Gastroesophageal sphincter (tissue), 3 donors: Measurements from ENCODE around the gene ELF2.

Experiments
- CTCF ChIP-seq, 4 experiments: fragments of 200-600 bp in 2 of 4; fragments of 450-650 bp in 2 of 4; sonication (generic) in 1 of 4; IDR thresholded peaks; one replicate each; pipeline ENCODE4 v1.5.1; 2017 to 2019; ENCODE audit warnings: antibody characterized with exemption in 4 of 4, mild to moderate bottlenecking in 2 of 4, moderate library complexity in 2 of 4
- EP300 ChIP-seq: sonication (generic); formaldehyde crosslinking; IDR thresholded peaks from one replicate; pipeline ENCODE4 v1.6.1; 2017; ENCODE audit warnings: antibody characterized with exemption, mild to moderate bottlenecking
- POLR2A ChIP-seq, 2 donors: fragments of 450-650 bp; IDR thresholded peaks; one replicate each; pipeline ENCODE4 v1.6.1; 2017; ENCODE audit warnings: antibody characterized with exemption in 2 of 2, mild to moderate bottlenecking in 2 of 2, moderate library complexity in 1 of 2
- POLR2AphosphoS5 ChIP-seq: sonication (generic); formaldehyde crosslinking; IDR thresholded peaks from one replicate; pipeline ENCODE4 v1.6.1; 2017; ENCODE audit warnings: antibody characterized with exemption

- no peak for TF ChIP-seq POLR2AphosphoS5
- TF ChIP-seq CTCF (IDR thresholded peaks at IDR 0.05): no peak
- TF ChIP-seq EP300: no peak
- TF ChIP-seq POLR2A (IDR thresholded peaks at IDR 0.05): no peak
Measured at GRCh38 chr4:139123910-139124309, 53.1 kb downstream of the ELF2 start.
